ENCODE measurements around the gene MX2. TPM values are rescaled to one million over a fixed set of nuclear protein-coding genes. Genes with fewer than 3 reads are reported as not detected.

The MX2 gene
- total RNA-seq, 1 donor = 2.6 TPM

GRCh38 chr21:41374867-41375533, 13.2 kb downstream of the MX2 start:
- no peak overlapping the region for H3K4me3 ChIP-seq (ENCODE audit: low read depth, low read length)
- DNase-seq (ENCODE audit: low read depth) = no peak
- TF ChIP-seq CTCF (IDR thresholded peaks at IDR 0.05; ENCODE audit: insufficient read depth, low read depth, low read length) = no peak

GRCh38 chr21:41375875-41376274, 14.0 kb downstream of the MX2 start:
- no peak for TF ChIP-seq CTCF (IDR thresholded peaks at IDR 0.05; ENCODE audit: insufficient read depth, low read depth, low read length)
- DNase-seq (ENCODE audit: low read depth) = no peak
- no peak overlapping the region for H3K4me3 ChIP-seq (ENCODE audit: low read depth, low read length)

- no peak for TF ChIP-seq CTCF (IDR thresholded peaks at IDR 0.05; ENCODE audit: insufficient read depth, low read depth, low read length)
- no peak overlapping the region for H3K4me3 ChIP-seq (ENCODE audit: low read depth, low read length)
- no peak for DNase-seq (ENCODE audit: low read depth)
Measured at GRCh38 chr21:41377715-41378114, 15.9 kb downstream of the MX2 start.

- DNase-seq (ENCODE audit: low read depth) = no peak
- H3K4me3 ChIP-seq (ENCODE audit: low read depth, low read length) = no peak overlapping the region
- no peak for TF ChIP-seq CTCF (IDR thresholded peaks at IDR 0.05; ENCODE audit: insufficient read depth, low read depth, low read length)
Measured at GRCh38 chr21:41378849-41379248, 17.0 kb downstream of the MX2 start.

- no peak for TF ChIP-seq CTCF (IDR thresholded peaks at IDR 0.05; ENCODE audit: insufficient read depth, low read depth, low read length)
- DNase-seq (ENCODE audit: low read depth) = no peak
- H3K4me3 ChIP-seq (ENCODE audit: low read depth, low read length) = no peak overlapping the region
Measured at GRCh38 chr21:41379901-41380300, 18.1 kb downstream of the MX2 start.

- no peak overlapping the region for H3K4me3 ChIP-seq (ENCODE audit: low read depth, low read length)
- DNase-seq (ENCODE audit: low read depth) = no peak
- no peak for TF ChIP-seq CTCF (IDR thresholded peaks at IDR 0.05; ENCODE audit: insufficient read depth, low read depth, low read length)
Measured at GRCh38 chr21:41381731-41382130, 19.9 kb downstream of the MX2 start.

Data from fibroblast of villous mesenchyme (primary cell).